Activated gamma-delta T cell (primary cell): ENCODE data around the gene GFOD1.
"Not testable (repeated sequence)": the region's sequence is repeated elsewhere in the genome, so short reads cannot be mapped to it uniquely, and the experiment has no call there.

Source experiments
- DNase-seq: peaks from one replicate; lab custom pipeline; 2025; lab: John Stamatoyannopoulos, UW

Gene GFOD1

DNA sequence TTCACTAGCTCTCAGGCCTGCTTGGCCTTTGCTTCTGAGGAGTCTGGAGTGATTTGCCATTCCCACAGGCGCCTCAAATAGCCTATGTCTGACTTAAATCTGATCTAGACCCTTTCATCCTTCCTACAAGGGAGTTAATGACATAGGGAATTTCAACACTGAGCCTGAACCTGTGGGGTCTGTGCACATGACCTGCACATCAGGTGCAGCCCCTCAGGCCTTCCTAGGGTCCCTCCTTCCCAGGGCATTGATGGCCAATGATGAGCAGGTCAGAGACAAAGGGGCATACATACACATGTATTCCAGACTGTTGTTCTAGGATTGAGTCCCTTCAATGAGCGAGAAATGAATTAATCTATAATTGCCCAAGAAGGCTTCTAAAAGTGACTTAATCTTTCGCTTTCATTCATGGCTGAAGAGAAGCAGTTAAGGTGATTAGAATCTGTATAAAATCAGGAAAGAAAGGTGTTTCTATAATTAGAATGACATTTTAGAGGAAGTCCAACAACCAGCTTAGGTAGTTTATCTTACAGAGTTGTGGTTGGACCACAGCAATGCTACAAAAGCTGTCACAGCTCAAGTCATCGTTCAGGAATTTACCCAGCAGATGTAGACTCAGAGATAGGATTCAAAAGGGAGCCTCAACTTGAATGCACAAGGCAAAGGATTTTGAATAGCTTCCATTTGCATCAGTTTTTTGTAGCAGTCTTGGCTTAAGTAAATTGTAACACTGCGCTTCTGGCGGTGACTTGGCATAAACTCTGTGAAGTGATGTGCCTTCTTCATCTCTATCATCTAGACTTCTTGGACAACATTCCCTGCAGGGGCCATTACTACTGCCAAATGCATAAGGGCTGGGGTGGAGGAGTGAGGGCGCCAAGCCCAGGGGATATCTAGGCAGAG lies 132.1 kb downstream of the GFOD1 start:
- DNase-seq, result no peak

DNA sequence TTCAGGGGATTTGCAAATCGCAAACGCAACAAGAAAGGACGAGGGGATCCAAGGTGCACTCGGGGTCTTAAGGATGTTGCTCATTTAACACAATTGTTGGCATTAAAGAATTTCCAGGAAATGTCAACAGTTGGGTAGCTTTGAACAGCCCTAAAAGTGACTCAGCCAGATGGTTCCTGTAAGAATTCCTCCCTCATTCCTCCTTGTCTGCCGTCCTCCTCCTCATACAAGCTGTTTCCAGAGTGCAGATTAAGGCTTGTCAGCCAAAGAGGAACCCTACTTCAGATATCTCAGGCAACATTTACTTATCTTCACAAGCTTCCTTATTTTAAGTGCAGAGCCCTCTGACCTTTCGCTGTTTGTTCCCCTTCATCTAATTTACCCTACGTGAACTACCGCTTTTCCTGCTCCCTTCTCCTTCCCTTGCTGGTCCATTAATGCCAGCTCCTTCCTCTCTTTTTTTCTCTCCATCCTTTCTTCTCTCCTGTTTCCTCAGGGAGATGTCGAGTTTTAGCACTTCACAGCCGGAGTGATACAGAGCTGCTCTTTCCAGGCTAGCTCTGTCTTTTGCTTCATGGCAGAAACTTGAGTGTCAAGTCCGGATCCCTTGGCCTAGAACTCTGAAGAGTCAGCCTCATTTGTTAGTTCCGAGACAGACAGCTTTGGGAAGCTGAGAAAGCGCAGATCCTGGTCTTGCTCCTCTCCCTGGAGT lies 132.9 kb downstream of the GFOD1 start:
- DNase-seq, result no peak

DNA sequence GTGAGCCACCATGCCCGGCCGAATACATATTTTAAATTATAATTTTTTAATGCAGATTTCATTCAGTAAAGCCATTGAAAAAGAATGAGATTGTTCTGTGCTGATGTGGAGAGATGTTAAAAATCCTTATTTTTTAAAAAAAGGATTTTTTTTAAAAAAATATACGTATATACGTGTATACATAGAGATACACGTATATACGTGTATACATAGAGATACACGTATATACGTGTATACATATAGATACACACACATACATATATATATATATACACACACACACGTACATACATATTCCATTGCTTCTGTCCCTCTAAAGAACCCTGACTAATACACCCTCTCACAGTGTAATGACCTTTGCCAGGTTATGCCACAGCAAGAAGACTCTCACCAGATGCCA lies 135.2 kb downstream of the GFOD1 start:
- DNase-seq, result no peak

DNA sequence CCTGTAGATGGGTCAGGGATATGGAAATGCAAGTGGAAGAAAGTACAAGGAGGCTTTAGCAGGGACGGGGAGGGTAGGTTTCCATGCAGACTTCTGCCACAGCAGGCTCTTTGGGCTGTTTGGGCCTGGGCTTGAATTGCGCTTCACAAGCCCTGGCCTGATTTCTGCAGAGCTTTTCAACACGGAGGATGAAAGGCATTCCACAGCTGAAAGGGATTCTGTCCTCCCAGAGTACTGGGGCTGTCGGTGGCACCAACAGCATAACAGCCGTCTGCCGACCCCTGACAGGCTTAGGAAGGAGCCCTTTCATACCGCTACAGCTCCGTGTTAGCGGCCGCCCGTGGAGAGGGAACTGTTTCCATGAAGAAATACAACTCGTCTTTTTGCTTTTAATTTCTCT lies 136.1 kb downstream of the GFOD1 start:
- DNase-seq, result no peak

DNA sequence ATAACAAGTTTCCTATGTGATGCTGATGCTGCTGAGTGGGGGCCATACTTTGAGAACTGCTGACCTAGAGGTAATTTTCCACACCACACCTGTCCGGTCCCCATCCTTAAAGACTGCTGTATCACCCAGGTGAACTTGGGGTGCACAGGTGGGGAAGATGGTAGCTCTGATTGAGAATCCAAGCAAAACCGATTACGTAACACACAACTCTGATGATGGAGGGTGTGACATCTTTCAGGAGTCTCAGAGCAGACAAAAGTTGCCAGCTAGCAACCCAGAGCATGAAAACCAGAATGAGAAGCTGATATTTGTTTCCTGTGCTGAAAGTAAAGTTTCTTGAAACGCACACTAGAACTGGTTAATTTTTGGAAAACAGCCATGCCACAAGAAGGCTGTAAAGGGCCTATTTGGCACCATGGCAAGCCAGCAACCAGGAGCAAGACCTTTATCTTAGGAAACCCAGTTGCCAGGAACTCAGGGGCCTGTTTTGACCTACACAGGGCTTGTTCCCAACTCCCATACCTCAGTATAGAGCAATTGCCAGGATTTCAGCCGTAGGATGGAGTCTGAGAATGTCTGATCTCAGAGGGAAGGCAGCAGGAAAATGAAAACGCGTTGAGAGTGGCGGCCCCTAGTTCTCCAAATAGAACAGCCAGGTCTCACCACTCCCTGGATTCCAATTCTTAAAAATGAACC lies 137.4 kb downstream of the GFOD1 start:
- DNase-seq, result no peak

DNA sequence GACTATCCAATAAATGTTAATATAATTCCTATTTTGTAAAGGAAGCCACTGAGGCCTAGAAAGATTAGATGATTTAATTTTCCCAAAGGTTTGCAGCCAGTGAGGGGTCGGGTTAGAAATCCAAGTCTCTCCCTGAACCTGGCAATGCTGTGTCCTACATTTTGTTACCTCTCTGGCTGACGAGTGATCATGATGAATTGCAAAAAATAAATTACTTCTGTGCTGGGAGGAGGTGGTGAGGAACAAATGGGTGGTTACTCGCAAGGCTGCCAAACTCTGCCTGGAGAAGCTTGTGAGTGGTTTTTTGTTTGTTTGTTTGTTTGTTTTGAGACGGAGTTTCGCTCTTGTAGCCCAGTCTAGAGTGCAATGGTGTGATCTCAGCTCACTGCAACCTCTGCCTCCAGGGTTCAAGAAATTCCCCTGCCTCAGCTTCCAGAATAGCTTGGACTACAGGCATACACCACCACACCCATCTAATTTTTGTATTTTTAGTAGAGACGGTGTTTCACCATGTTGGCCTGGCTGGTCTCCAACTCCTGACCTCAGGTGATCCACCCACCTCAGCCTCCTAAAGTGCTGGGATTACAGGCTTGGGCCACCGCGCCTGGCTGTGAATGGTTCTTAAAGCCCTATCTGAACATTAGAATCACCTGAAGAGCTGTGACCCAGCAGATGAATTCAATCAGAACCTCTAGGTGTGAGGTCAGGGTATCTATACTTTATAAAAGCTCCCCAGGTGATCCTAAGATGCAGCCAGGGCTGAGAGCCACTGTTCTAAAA lies 138.9 kb downstream of the GFOD1 start:
- no peak for DNase-seq

DNA sequence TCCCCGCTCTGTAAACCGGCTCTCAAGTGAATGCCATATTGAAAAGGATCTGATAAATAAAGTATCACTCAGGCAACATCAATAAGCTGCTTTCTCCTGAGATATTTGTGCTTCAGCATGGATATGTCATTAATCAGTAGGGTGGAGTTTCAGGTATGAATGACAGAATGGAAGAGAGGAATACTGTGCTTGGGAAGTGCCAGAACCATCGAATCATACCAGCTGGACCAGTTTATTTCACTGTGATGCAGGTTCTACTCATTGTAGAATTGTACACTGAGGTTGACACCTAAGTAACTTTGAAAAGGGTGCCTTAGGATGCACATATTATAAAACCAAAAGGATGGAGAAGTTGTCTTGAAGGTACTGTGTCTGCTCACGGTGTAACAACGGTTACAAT lies 141.2 kb downstream of the GFOD1 start:
- DNase-seq, result no peak

DNA sequence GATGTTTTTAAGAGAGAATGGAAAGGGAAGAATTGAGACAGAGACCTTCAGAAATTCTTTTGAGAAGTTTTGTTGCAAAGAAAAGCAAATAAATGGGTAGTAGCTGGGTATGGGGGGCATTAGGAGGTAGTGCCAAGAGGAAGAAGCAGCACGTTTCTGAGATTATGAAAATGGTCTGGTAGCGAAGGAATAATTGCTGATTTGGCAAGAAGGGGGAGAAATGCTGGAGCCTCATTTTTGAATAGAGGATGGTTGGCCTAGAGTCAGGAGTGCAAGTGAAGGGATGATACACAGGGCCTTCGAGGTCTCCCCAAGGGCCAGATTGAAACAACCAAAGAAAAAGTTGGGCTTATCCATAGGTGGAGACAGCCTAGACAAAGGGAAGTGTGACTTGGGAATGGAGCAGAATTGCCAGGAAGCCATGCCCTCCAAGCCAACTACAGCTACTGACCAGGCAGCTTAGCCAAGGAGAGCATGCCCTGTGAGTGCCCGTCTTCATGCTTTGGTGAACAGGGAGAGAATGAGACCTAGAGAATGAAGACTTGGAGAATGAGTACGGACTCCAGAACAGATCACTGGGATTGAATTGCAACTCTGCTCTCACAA lies 144.9 kb downstream of the GFOD1 start:
- no peak for DNase-seq

DNA sequence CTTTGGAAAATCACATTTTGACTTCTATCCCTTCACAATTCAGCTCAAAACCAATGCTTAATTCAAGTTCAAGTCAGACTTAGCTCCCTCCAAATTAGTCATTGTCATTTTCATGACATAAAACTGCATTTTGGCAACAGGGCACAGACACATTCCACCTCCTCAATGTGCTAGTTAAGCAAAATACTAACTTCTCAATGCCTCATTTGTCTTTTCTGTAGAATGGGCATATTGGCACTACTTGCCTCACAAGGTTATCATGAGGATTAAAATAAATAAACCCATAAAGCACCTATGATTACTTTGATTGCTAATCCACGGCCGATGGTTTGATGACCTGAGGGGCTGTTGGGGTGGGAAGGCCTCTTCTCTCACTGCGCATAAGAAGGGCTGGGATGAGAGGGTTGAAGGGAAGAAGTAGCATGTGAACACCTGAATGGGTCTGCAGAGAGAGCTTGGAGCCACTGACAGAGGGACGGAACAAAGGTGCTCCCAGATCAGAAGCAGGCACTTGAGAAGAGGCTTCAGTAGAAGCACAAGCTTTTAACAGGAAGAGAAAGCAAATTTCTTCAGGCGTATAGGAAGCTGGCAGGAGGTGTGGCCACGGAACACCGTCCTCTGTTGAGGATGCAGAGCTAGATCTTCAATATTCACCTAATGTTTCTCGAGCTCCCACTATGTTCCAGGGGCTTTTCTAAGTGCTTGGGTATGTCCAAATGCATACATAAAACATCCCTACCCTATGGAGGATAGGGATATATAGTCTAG lies 147.4 kb downstream of the GFOD1 start:
- DNase-seq, result no peak

DNA sequence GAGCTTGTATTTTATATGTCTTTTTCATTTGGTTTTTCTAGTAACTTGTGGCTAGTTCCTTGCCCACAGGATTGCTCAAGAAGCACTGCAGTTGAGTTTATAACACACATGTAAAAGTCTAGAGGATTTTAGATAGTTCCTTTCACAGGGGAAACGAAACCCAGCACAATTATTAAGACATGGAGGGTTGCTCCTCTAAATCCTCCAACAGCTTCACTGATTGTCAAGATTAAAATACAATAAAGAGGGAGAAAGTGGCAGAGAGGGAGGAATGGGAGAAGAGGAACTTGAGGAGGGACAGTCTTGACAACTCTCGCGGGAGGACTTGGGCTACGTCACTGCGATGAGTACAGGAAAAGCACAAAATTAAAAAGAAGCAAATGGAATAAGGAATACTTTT lies 149.4 kb downstream of the GFOD1 start:
- DNase-seq, result no peak

DNA sequence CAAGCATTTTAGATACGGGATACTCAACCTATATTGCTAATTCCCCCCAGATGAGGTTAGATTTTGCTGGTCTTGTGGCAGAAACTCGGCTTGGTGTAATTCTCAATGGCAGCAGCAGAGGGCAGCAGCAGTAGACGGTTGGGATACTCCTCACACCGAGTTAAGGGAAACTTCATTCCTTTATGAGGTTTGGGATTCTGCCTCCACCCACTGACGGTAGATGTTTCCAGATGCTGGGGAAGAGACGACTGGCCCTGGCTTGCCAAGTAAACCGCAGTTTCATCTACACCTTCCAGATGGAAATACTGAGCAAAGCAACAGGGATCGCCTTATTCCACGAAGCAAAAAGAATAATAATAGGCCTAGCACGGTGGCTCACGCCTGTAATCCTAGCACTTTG lies 150.8 kb downstream of the GFOD1 start:
- no peak for DNase-seq

DNA sequence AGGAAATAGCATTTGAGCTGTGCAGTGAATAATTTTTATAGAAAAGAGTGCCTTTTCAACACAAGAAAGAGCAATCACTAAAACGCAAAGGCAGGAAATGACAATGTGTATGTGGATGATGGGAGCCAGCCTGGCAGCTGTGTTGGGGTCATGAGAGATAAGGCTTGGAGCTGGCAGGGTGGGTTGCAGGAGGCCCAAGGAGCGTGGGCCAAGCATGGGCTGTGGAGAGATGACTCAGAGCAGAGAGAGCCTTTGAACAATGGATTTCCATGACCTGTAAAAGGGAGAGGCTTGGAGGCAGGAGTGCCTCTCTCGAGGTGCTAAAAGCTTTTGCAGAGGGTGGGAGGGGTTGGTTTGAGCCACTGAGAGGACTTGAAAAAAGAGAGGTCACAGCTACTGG lies 152.4 kb downstream of the GFOD1 start:
- no peak for DNase-seq

DNA sequence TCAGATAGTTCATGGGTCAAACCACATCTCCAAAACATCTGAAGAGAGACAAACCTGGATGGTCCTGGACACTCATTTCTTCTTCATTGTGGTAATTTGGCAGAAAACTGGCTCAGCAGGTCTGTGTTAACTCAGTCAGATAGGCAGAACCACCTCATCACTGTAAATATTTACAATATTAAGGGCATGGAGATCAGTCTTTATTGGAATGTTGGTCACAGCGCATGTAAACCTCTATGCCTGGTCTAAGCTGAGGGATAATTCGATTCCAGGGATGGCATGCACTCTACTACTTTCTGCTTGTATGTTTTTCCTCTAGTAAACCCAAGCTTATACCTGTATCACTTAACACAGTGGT lies 155.1 kb downstream of the GFOD1 start:
- DNase-seq, result no peak

DNA sequence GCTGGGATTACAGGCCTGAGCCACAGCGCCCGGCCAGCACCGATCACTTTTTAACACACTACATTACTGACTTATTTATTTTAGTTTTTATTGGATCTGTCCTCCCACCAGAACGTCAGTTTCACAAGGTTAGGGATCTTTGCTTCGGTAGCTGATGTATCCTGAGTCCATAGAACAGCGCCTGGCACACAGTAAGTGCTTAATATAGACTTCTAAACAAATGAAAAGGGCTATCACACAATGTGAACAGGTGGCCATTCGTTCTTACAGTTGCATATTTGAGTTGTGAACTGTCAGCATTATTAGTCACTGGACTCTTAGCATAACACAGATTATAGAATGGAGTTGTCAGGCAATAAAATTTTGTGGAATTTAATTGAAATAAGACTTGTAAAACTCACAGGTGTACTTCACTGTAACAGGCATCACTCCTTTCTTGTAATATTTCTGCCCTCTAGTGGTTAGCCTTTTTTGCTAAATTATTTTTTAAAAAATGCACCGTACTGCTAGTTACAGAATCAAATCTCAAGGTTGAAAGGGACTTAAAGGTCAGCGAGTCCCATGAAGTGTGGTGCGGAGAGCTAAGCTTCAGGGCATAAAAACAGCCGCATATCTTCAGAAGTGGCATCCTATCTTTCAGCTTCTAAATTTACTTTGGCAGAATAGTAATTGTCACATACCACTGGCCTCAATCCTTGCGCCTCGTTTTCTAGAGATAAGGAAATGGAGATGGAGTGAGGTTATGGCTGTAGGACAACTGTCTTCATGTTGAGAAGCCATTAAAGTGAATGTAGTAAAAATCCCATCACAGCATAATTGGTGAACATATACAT lies 155.7 kb downstream of the GFOD1 start:
- no peak for DNase-seq

DNA sequence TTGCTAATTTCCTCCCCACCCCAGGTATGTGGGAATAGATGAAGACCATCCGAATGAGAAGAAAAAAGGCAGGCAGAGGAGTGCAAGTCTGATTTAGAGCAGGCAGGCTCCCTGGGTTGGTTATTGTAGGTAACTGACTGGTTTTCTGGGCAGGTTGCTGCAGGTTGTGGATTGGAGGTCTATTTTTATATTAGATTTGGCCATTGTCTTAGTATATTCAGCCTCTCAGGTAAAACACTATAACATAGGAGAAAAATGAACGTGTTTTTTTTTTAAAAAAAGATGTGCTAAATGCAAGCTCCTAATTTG lies 158.6 kb downstream of the GFOD1 start:
- DNase-seq, result no peak

DNA sequence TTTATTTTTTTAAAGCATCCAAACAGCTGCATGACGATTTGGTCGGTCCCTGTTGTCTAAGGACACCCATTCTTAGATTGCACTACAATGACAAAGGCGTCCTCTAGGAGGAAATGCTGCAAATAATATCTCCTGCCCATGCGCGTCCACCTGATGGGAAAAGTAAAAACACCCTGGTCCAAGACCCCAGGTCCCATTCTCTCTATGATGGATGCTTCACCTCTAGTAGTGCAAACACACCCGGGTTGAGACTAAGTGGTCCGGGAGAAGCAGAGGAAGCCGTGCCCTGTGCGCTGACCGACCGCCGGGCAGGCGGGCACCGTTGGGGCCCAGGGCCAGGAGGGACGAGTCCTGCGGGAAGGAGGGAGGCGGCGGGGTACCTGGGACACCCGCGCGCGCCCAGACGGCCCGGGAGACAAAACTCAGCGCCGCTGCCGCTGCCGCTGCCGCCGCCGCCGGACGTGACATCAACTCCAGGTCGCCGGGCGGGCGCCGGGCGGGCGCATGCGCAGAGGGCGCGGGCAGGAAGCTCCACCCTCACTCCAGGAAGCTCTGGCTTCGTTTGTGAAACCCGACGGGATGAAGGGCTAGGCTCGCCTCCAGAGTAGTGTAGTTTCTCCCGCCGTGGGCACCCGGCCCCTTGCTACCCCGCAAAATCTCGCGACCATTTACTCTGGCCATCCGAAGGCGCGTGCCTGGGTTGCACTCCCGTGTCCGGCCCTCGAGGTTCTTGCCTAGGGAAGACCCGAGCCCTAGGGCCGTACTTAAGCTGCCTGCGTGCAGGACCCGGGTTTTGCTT lies 159.1 kb downstream of the GFOD1 start, which contains the start of gene TBC1D7:
Gene TBC1D7, minus strand, starts transcription at position 462 of the 799 bp plus-strand sequence. CDS start 1,639 bp downstream, outside the sequence.
- peak; percentile 92 for DNase-seq

DNA sequence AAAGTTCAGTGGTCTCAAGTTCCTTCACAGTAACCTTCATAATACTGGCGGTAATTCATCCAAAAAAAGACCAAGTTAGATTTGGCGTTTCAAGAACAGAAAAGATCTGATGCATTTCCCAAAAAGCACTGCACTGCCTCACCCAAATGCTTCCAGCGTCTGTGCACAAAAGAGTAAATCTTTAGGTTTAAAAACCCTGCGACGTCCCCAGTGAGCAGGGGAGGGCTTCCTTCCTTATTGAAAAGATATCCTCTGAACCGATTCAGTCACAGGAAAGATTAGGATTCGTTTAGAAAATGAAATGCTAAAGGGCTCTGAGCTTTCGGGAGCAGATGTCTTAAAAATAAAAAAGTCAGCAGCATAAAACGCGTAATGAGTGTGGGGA lies 159.7 kb downstream of the GFOD1 start:
- no peak for DNase-seq

DNA sequence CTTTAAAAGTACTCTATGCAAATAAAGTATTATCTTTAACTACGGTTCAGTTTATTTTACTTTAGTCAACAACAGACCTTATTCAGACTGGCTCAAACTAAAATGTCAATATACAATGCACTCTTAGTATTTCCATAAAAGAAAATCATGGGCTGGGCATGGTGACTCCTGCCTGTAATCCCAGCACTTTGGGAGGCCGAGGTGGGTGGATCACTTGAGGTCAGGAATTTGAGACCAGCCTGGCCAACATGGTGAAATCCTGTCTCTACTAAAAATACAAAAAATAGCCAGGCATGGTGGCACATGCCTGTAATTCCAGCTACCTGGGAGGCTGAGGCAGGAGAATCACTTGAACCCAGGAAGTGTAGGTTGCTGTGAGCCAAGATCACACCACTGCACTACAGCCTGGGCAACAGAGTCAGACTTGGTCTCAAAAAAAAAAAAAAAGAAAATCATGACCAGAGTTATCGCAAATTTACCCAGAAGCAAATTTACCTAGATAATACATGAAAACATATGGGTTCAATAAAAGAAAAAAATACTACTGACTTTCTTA lies 161.3 kb downstream of the GFOD1 start:
- DNase-seq, result not testable (repeated sequence)
